CD8-positive, alpha-beta memory T cell (primary cell): ENCODE data around the gene NFIB. TPM values are rescaled to one million over a fixed set of nuclear protein-coding genes. Genes with fewer than 3 reads are reported as not detected.
A peak's percentile ranks its signal among the peaks of the same experiment; 100 is the strongest.

Source experiments
- CTCF ChIA-PET: fragments of 350-600 bp; sonication (Branson Sonifier 250); formaldehyde crosslinking; loops from one replicate; lab custom pipeline; 2021; ENCODE audit warnings: antibody characterized with exemption; lab: Charles Lee
- POLR2A ChIA-PET: fragments of 350-600 bp; sonication (Branson Sonifier 250); formaldehyde crosslinking; loops from one replicate; lab custom pipeline; 2021; ENCODE audit warnings: antibody characterized with exemption; lab: Charles Lee
- DNase-seq, 5 donors: peaks; one replicate each; pipeline versions ENCODE4 v3.0.0 to v3.0.0-alpha.2; 2020 to 2022; ENCODE audit warnings: mixed read lengths in 1 of 5
- H3K27ac ChIP-seq: one replicate; pipeline ENCODE4 v1.7.0; 2013; ENCODE audit warnings: low read depth, mild to moderate bottlenecking, low read length, moderate library complexity
- H3K27me3 ChIP-seq: 2 replicates; pipeline ENCODE4 v1.7.0; 2013; ENCODE audit warnings: low read length, mild to moderate bottlenecking; ENCODE audit not compliant: insufficient read depth, poor library complexity, severe bottlenecking
- H3K36me3 ChIP-seq: 2 replicates; pipeline ENCODE4 v1.7.0; 2013; ENCODE audit warnings: mild to moderate bottlenecking, low read length, moderate library complexity; ENCODE audit not compliant: insufficient read depth
- H3K4me1 ChIP-seq: 2 replicates; pipeline ENCODE4 v1.7.0; 2013; ENCODE audit warnings: mild to moderate bottlenecking, low read length, moderate library complexity; ENCODE audit not compliant: insufficient read depth
- H3K4me3 ChIP-seq: 2 replicates; pipeline ENCODE4 v1.7.0; 2013; ENCODE audit warnings: mild to moderate bottlenecking, low read length
- H3K9me3 ChIP-seq: 2 replicates; pipeline ENCODE4 v1.7.0; 2013; ENCODE audit warnings: mild to moderate bottlenecking, low read length
- H3K27ac Mint-ChIP-seq, 8 donors: one replicate each; pipeline ENCODE4 v1.8.0; 2020 to 2021; ENCODE audit warnings: mixed read lengths in 8 of 8, mild to moderate bottlenecking in 6 of 8, inconsistent platforms in 3 of 8, moderate library complexity in 3 of 8
- H3K27me3 Mint-ChIP-seq, 2 donors: one replicate each; pipeline ENCODE4 v1.8.0; 2020 to 2021; ENCODE audit warnings: mixed read lengths in 2 of 2, mild to moderate bottlenecking in 1 of 2, moderate library complexity in 1 of 2
- H3K36me3 Mint-ChIP-seq, 3 donors: one replicate each; pipeline ENCODE4 v1.8.0; 2020 to 2021; ENCODE audit warnings: mixed read lengths in 3 of 3, inconsistent platforms in 1 of 3, mild to moderate bottlenecking in 1 of 3
- H3K4me1 Mint-ChIP-seq, 3 donors: one replicate each; pipeline ENCODE4 v1.8.0; 2020 to 2021; ENCODE audit warnings: mixed read lengths in 3 of 3, inconsistent platforms in 1 of 3, mild to moderate bottlenecking in 1 of 3
- H3K4me3 Mint-ChIP-seq, 7 donors: one replicate each; pipeline ENCODE4 v1.8.0; 2020 to 2021; ENCODE audit warnings: mixed read lengths in 7 of 7, mild to moderate bottlenecking in 6 of 7, moderate library complexity in 4 of 7, inconsistent platforms in 2 of 7
- H3K9me3 Mint-ChIP-seq, 5 donors: one replicate each; pipeline ENCODE4 v1.8.0; 2020 to 2022; ENCODE audit warnings: mixed read lengths in 5 of 5, mild to moderate bottlenecking in 3 of 5, moderate library complexity in 2 of 5, inconsistent platforms in 1 of 5
- polyA plus RNA-seq: library from polyadenylated mRNA; unstranded; fragments of 300-500 nt; fragmentation: Illumina TruSeq; gene quantifications from one replicate; pipeline ENCODE4 v1.2.3, GENCODE V29; 2021
- total RNA-seq, 2 experiments: library from RNA; stranded (reverse); gene quantifications; one replicate each; pipeline ENCODE4 v1.2.3, GENCODE V29; 2021

NFIB gene
- total and polyA plus RNA-seq, 3 experiments from 2014 or later, result not detected

GRCh38 chr9:14343261-14344031 lies 29.5 kb upstream of the NFIB start:
- Histone ChIP-seq H3K4me1 (no peaks in the 10 kb centered on the region), H3K36me3 (no peaks in the 10 kb centered on the region), H3K27me3 (peaks cover 19% of the 10 kb centered on the region), H3K9me3 (no peaks in the 10 kb centered on the region), H3K27ac (no peak overlapping the region), H3K4me3 (no peak overlapping the region)
- H3K27me3 Mint-ChIP-seq, result peaks cover 22 to 30% of the 10 kb centered on the region in 2 donors
- ChIA-PET POLR2A (no interaction called here), CTCF (no interaction called here)
- no peak overlapping the region for H3K4me3 Mint-ChIP-seq
- H3K4me1 Mint-ChIP-seq, result peaks cover 4 to 12% (median 6%) of the 10 kb centered on the region in 3 donors
- peaks cover 0 to 6% (median 0%) of the 10 kb centered on the region in 5 donors for H3K9me3 Mint-ChIP-seq
- DNase-seq, result no peak
- no peak overlapping the region for H3K27ac Mint-ChIP-seq
- H3K36me3 Mint-ChIP-seq, result no peaks in the 10 kb centered on the region

- H3K9me3 ChIP-seq, result no peaks in the 10 kb centered on the region
- Mint-ChIP-seq H3K27me3 (peaks cover 19 to 29% of the 10 kb centered on the region in 2 donors), H3K9me3 (peaks cover 0 to 6% (median 0%) of the 10 kb centered on the region in 5 donors), H3K27ac (no peak overlapping the region), H3K36me3 (no peaks in the 10 kb centered on the region), H3K4me3 (no peak overlapping the region), H3K4me1 (peaks cover 0 to 8% (median 6%) of the 10 kb centered on the region in 3 donors)
- ChIA-PET CTCF (no interaction called here), POLR2A (no interaction called here)
- no peaks in the 10 kb centered on the region for H3K4me1 ChIP-seq
- no peak overlapping the region for H3K4me3 ChIP-seq
- no peaks in the 10 kb centered on the region for H3K36me3 ChIP-seq
- peaks cover 19% of the 10 kb centered on the region for H3K27me3 ChIP-seq
- no peak overlapping the region for H3K27ac ChIP-seq
- no peak for DNase-seq
Observed at GRCh38 chr9:14342736-14343135, 28.8 kb upstream of the NFIB start.

GRCh38 chr9:14341437-14342122 lies 27.6 kb upstream of the NFIB start:
- Mint-ChIP-seq H3K27ac (peak overlapping the region in 1 of 8 donors; percentile 73), H3K4me3 (peak overlapping the region in 1 of 7 donors; percentile 55), H3K4me1 (peaks cover 0 to 8% (median 4%) of the 10 kb centered on the region in 3 donors), H3K9me3 (peaks cover 0 to 6% (median 0%) of the 10 kb centered on the region in 5 donors), H3K27me3 (peaks cover 12 to 37% of the 10 kb centered on the region in 2 donors), H3K36me3 (no peaks in the 10 kb centered on the region)
- ChIA-PET CTCF (no interaction called here), POLR2A (no interaction called here)
- no peaks in the 10 kb centered on the region for H3K36me3 ChIP-seq
- no peak overlapping the region for H3K4me3 ChIP-seq
- no peaks in the 10 kb centered on the region for H3K9me3 ChIP-seq
- DNase-seq, result no peak
- H3K27me3 ChIP-seq, result peaks cover 18% of the 10 kb centered on the region
- H3K27ac ChIP-seq, result no peak overlapping the region
- no peaks in the 10 kb centered on the region for H3K4me1 ChIP-seq

- peaks cover 14% of the 10 kb centered on the region for H3K27me3 ChIP-seq
- no peaks in the 10 kb centered on the region for H3K36me3 ChIP-seq
- H3K4me1 ChIP-seq, result no peaks in the 10 kb centered on the region
- Mint-ChIP-seq H3K27me3 (peaks cover 7 to 32% of the 10 kb centered on the region in 2 donors), H3K36me3 (no peaks in the 10 kb centered on the region), H3K27ac (no peak overlapping the region), H3K4me3 (no peak overlapping the region), H3K9me3 (peaks cover 0 to 6% (median 0%) of the 10 kb centered on the region in 5 donors), H3K4me1 (peaks cover 0 to 8% (median 3%) of the 10 kb centered on the region in 3 donors)
- ChIA-PET CTCF (no interaction called here), POLR2A (no interaction called here)
- no peak overlapping the region for H3K27ac ChIP-seq
- H3K4me3 ChIP-seq, result no peak overlapping the region
- no peak for DNase-seq
- no peaks in the 10 kb centered on the region for H3K9me3 ChIP-seq
Observed at GRCh38 chr9:14340994-14341393, 27.1 kb upstream of the NFIB start.

GRCh38 chr9:14340219-14340873 lies 26.4 kb upstream of the NFIB start:
- Histone ChIP-seq H3K9me3 (no peaks in the 10 kb centered on the region), H3K36me3 (no peaks in the 10 kb centered on the region), H3K27ac (no peak overlapping the region), H3K4me1 (no peaks in the 10 kb centered on the region), H3K4me3 (no peak overlapping the region), H3K27me3 (peaks cover 14% of the 10 kb centered on the region)
- no peak for DNase-seq
- POLR2A ChIA-PET, result no interaction called here
- CTCF ChIA-PET, result no interaction called here
- Mint-ChIP-seq H3K36me3 (no peaks in the 10 kb centered on the region), H3K27me3 (peaks cover 7 to 35% of the 10 kb centered on the region in 2 donors), H3K27ac (no peak overlapping the region), H3K9me3 (peaks cover 0 to 5% (median 0%) of the 10 kb centered on the region in 5 donors), H3K4me1 (peaks cover 0 to 3% (median 1%) of the 10 kb centered on the region in 3 donors), H3K4me3 (no peak overlapping the region)

GRCh38 chr9:14339746-14340145 lies 25.8 kb upstream of the NFIB start:
- ChIA-PET CTCF (no interaction called here), POLR2A (no interaction called here)
- no peaks in the 10 kb centered on the region for H3K9me3 ChIP-seq
- no peaks in the 10 kb centered on the region for H3K36me3 ChIP-seq
- H3K27me3 ChIP-seq, result peaks cover 14% of the 10 kb centered on the region
- H3K4me1 Mint-ChIP-seq, result peaks cover 0 to 1% (median 0%) of the 10 kb centered on the region in 3 donors
- no peak overlapping the region for H3K27ac Mint-ChIP-seq
- peaks cover 0 to 3% (median 0%) of the 10 kb centered on the region in 5 donors for H3K9me3 Mint-ChIP-seq
- peaks cover 7 to 40% of the 10 kb centered on the region in 2 donors for H3K27me3 Mint-ChIP-seq
- no peak for DNase-seq
- no peak overlapping the region for H3K4me3 ChIP-seq
- no peaks in the 10 kb centered on the region for H3K36me3 Mint-ChIP-seq
- H3K4me3 Mint-ChIP-seq, result no peak overlapping the region
- H3K27ac ChIP-seq, result no peak overlapping the region
- no peaks in the 10 kb centered on the region for H3K4me1 ChIP-seq

- POLR2A ChIA-PET, result no interaction called here
- no peaks in the 10 kb centered on the region for H3K9me3 ChIP-seq
- no peak overlapping the region for H3K4me3 ChIP-seq
- no peaks in the 10 kb centered on the region for H3K4me1 ChIP-seq
- no peak for DNase-seq
- CTCF ChIA-PET, result no interaction called here
- H3K4me1 Mint-ChIP-seq, result no peaks in the 10 kb centered on the region
- no peaks in the 10 kb centered on the region for H3K36me3 ChIP-seq
- H3K27me3 Mint-ChIP-seq, result peaks cover 10 to 58% of the 10 kb centered on the region in 2 donors
- H3K27ac ChIP-seq, result no peak overlapping the region
- H3K4me3 Mint-ChIP-seq, result no peak overlapping the region
- no peaks in the 10 kb centered on the region for H3K36me3 Mint-ChIP-seq
- peaks cover 13% of the 10 kb centered on the region for H3K27me3 ChIP-seq
- H3K27ac Mint-ChIP-seq, result no peak overlapping the region
- peaks cover 0 to 3% (median 0%) of the 10 kb centered on the region in 5 donors for H3K9me3 Mint-ChIP-seq
Observed at GRCh38 chr9:14337615-14338014, 23.7 kb upstream of the NFIB start.

GRCh38 chr9:14336244-14336643 lies 22.3 kb upstream of the NFIB start:
- no peaks in the 10 kb centered on the region for H3K4me1 ChIP-seq
- H3K27me3 ChIP-seq, result peaks cover 2% of the 10 kb centered on the region
- Mint-ChIP-seq H3K9me3 (peaks cover 0 to 3% (median 0%) of the 10 kb centered on the region in 5 donors), H3K27ac (no peak overlapping the region), H3K4me1 (no peaks in the 10 kb centered on the region), H3K4me3 (no peak overlapping the region), H3K27me3 (peaks cover 8 to 64% of the 10 kb centered on the region in 2 donors), H3K36me3 (no peaks in the 10 kb centered on the region)
- H3K27ac ChIP-seq, result no peak overlapping the region
- H3K4me3 ChIP-seq, result no peak overlapping the region
- H3K9me3 ChIP-seq, result no peaks in the 10 kb centered on the region
- H3K36me3 ChIP-seq, result no peaks in the 10 kb centered on the region
- no peak for DNase-seq
- POLR2A ChIA-PET, result no interaction called here
- CTCF ChIA-PET, result no interaction called here
